ENCODE results near the gene TBC1D22A.

TBC1D22A gene

GRCh38 chr22:46875089-46875488 lies 112.6 kb downstream of the TBC1D22A start:
- TF ChIP-seq CTCF (IDR thresholded peaks at IDR 0.05; ENCODE audit: insufficient read depth, low read depth, low read length, missing control alignments), result no peak
- DNase-seq (ENCODE audit: low read depth), result no peak
- no peak overlapping the region for H3K4me3 ChIP-seq (ENCODE audit: low read length)

GRCh38 chr22:46876357-46876934 lies 114.0 kb downstream of the TBC1D22A start:
- no peak overlapping the region for H3K4me3 ChIP-seq (ENCODE audit: low read length)
- TF ChIP-seq CTCF (IDR thresholded peaks at IDR 0.05; ENCODE audit: insufficient read depth, low read depth, low read length, missing control alignments), result no peak
- no peak for DNase-seq (ENCODE audit: low read depth)

- TF ChIP-seq CTCF (IDR thresholded peaks at IDR 0.05; ENCODE audit: insufficient read depth, low read depth, low read length, missing control alignments), result no peak
- DNase-seq (ENCODE audit: low read depth), result no peak
Measured at GRCh38 chr22:46878191-46878948, 115.9 kb downstream of the TBC1D22A start.

GRCh38 chr22:46879083-46879482 lies 116.6 kb downstream of the TBC1D22A start:
- DNase-seq (ENCODE audit: low read depth), result no peak
- TF ChIP-seq CTCF (IDR thresholded peaks at IDR 0.05; ENCODE audit: insufficient read depth, low read depth, low read length, missing control alignments), result no peak
- no peak overlapping the region for H3K4me3 ChIP-seq (ENCODE audit: low read length)

More at GRCh38 chr22:46878191-46878948, 115.9 kb downstream of the TBC1D22A start:
- no peak overlapping the region for H3K4me3 ChIP-seq (ENCODE audit: low read length)

- no peak overlapping the region for H3K4me3 ChIP-seq (ENCODE audit: low read length)
- DNase-seq (ENCODE audit: low read depth), result peak; percentile 66
- no peak for TF ChIP-seq CTCF (IDR thresholded peaks at IDR 0.05; ENCODE audit: insufficient read depth, low read depth, low read length, missing control alignments)
Measured at GRCh38 chr22:46881373-46882118, 119.1 kb downstream of the TBC1D22A start.

- DNase-seq (ENCODE audit: low read depth), result no peak
- no peak for TF ChIP-seq CTCF (IDR thresholded peaks at IDR 0.05; ENCODE audit: insufficient read depth, low read depth, low read length, missing control alignments)
Measured at GRCh38 chr22:46883092-46883910, 120.9 kb downstream of the TBC1D22A start.

More at GRCh38 chr22:46883092-46883910, 120.9 kb downstream of the TBC1D22A start:
- H3K4me3 ChIP-seq (ENCODE audit: low read length), result no peak overlapping the region

Measured in epithelial cell of esophagus (primary cell).